ENCODE data around the gene MLH1.

MLH1 gene

DNA sequence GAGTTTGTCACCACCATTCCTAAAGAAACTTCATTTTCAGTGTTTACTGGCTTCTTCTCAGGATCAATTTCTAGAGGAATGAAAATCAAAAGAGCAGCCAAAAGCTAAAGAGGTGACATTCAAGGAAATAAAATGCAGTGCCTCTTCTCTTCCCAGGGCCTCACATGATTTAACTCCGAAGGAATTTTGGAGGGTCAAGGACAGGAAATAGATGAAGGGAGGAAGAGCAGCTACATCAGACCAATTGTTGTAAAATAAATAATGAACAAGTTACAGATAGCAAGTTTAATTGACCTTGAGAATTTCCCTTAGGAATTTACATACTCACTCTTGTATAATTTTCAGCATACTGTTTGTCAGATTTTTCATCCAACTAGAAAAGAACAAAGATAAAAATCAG, 103.0 kb downstream of the MLH1 start:
- DNase-seq: no peak

DNA sequence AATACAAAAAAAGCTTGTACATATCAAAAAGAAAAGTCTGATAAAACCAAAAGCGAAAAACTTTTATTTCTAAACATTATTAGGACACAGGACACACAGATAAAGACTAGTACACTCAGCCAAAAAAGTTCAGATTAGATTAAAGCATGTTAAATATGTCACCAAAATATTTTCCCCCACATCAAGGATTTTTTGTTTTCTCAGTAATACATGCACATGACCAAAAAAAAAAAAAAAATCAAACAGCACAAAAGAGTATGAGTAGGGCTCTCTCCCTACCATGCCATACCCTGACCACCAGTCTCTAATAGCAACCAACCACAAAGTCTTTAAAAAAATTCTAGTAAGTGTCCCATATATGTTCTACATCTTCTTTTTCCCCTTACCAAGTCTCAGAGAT, 103.7 kb downstream of the MLH1 start:
- no peak for DNase-seq

GRCh38 chr3:37097776-37098175, 104.5 kb downstream of the MLH1 start:
- DNase-seq: no peak

- no peak for DNase-seq
Observed at GRCh38 chr3:37098884-37099283, 105.6 kb downstream of the MLH1 start.

DNA sequence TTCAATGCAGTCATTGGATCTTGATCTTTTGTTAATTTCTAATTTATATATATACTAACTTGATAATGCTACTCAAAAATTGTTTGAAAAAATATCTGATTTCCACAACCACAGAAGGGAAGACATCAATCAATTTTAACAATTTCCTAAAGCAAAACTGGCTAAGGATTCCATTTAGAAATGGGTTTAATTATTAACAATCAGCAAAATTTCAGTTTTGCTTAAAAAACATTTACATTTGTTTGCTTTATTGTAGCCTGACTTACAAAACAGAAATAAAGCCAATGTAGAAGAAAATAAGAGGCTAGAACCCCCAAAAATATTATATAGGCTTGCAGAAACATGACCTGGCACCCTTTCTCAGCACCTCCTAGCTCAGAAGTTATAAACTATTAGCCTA, 106.2 kb downstream of the MLH1 start:
- DNase-seq: no peak

DNA sequence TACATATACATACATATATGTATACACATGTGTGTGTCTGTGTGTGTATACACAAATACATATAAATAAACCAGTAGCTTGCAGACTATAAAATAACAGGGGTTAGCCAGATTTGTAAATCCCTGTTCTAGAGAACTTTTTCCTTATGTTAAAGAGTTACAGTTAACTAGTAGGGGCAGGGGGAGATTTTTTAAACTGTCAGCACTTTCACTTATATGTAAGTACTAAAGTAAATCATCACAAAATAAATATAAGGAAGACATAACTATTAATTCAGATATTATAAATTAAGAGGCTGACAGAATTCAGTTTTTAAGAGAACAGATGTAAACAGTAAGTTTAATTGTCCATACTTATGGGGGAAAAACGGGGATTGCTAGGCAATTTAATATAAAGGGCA, 107.1 kb downstream of the MLH1 start:
- DNase-seq: no peak
